Mammary epithelial cell (primary cell): ENCODE results near the gene YPEL2.

Source experiments
- EZH2 ChIP-seq: IDR thresholded peaks from 2 replicates; pipeline ENCODE4 v1.6.1; 2012; ENCODE audit warnings: low read length, inconsistent platforms, borderline replicate concordance
- TF ChIP-seq, protein P1 (sequence below), 2 donors: IDR thresholded peaks in 1 of 2; conservative IDR thresholded peaks in 1 of 2; 2 replicates each; pipeline ENCODE4 v1.5.1; 2011 to 2012; ENCODE audit warnings: inconsistent platforms in 2 of 2, low read length in 2 of 2, mild to moderate bottlenecking in 2 of 2, control low read depth in 1 of 2, low read depth in 1 of 2; ENCODE audit not compliant: insufficient read depth in 1 of 2; ENCODE audit errors: extremely low read depth in 1 of 2

DNA sequence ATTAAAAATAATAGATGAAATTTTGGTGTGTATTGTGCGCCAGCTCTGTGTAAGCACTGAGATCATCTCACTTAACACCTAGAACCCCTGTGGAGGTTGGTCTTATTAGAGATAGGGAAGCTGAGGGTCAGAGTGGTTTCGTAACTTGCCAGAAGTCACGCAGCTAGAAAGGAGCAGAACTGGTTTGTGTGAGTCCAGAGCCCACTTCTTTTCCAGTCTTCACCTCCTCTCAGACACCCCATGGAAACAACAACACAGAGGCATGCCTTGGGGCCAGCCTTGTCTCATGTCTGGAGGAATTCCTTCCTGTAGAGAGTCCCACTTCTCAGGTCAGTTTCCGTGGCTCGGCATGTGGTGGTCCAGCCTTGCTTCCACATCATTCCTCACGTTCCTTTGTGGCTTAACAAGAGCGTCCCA, 16.5 kb downstream of the YPEL2 start:
- TF ChIP-seq, protein P1, sequence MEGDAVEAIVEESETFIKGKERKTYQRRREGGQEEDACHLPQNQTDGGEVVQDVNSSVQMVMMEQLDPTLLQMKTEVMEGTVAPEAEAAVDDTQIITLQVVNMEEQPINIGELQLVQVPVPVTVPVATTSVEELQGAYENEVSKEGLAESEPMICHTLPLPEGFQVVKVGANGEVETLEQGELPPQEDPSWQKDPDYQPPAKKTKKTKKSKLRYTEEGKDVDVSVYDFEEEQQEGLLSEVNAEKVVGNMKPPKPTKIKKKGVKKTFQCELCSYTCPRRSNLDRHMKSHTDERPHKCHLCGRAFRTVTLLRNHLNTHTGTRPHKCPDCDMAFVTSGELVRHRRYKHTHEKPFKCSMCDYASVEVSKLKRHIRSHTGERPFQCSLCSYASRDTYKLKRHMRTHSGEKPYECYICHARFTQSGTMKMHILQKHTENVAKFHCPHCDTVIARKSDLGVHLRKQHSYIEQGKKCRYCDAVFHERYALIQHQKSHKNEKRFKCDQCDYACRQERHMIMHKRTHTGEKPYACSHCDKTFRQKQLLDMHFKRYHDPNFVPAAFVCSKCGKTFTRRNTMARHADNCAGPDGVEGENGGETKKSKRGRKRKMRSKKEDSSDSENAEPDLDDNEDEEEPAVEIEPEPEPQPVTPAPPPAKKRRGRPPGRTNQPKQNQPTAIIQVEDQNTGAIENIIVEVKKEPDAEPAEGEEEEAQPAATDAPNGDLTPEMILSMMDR (conservative IDR thresholded peaks at IDR 0.05 in 1 of 2, IDR thresholded peaks at IDR 0.05 in 1 of 2; ENCODE audit: extremely low read depth in 1 of 2, insufficient read depth in 1 of 2, low read depth in 1 of 2, low read length in 2 of 2): no peak
- TF ChIP-seq EZH2: no peak
